ENCODE data around the gene TTC24. TPM values are rescaled to one million over a fixed set of nuclear protein-coding genes. Genes with fewer than 3 reads are reported as not detected.

The TTC24 gene
- polyA plus RNA-seq, 1 experiment, result not detected

- ChIA-PET POLR2A (interaction anchor here (0.6 to 1.0 kb wide), 2 partner anchors 19 to 93 kb away, joined by 3 to 4 read pairs; partner anchors contain the start of gene MEF2D), CTCF (interaction anchor here (0.5 to 1.0 kb wide), 3 partner anchors 15 to 210 kb away, joined by 3 to 5 read pairs (median 4); no protein-coding TSS in a partner anchor)
- H3K9me3 ChIP-seq (ENCODE audit: control insufficient read depth, insufficient read depth, low read length), result no peaks in the 10 kb centered on the region; the same call in 1 of the 2 replicates
- no peaks in the 10 kb centered on the region for H3K27me3 ChIP-seq (ENCODE audit: control insufficient read depth, insufficient read depth, low read length)
- DNase-seq (ENCODE audit: low read depth, low spot score), result no peak
- H3K4me3 ChIP-seq (ENCODE audit: low read depth, low read length), result no peak overlapping the region
- H3K27ac ChIP-seq (ENCODE audit: low read depth, low read length), result no peak overlapping the region
- TF ChIP-seq CTCF (IDR thresholded peaks at IDR 0.05; ENCODE audit: low read depth, low read length), result no peak
These were observed 14.1 kb downstream of the TTC24 start for GRCh38 chr1:156593661-156593989.

GRCh38 chr1:156594190-156594589, 14.7 kb downstream of the TTC24 start:
- no peak for TF ChIP-seq CTCF (IDR thresholded peaks at IDR 0.05; ENCODE audit: low read depth, low read length)
- Histone ChIP-seq H3K9me3 (ENCODE audit: control insufficient read depth, insufficient read depth, low read length) (no peaks in the 10 kb centered on the region; the same call in 1 of the 2 replicates), H3K4me3 (ENCODE audit: low read depth, low read length) (no peak overlapping the region), H3K27ac (ENCODE audit: low read depth, low read length) (no peak overlapping the region), H3K27me3 (ENCODE audit: control insufficient read depth, insufficient read depth, low read length) (no peaks in the 10 kb centered on the region)
- no peak for DNase-seq (ENCODE audit: low read depth, low spot score)
- ChIA-PET CTCF (interaction anchor here (0.8 to 1.0 kb wide), 4 partner anchors 14 to 148 kb away, joined by 3 to 5 read pairs (median 4); no protein-coding TSS in a partner anchor), POLR2A (interaction anchor here (0.6 to 1.0 kb wide), 2 partner anchors 20 to 93 kb away, joined by 3 to 4 read pairs; partner anchors contain the start of gene MEF2D)

- Histone ChIP-seq H3K27me3 (ENCODE audit: control insufficient read depth, insufficient read depth, low read length) (no peaks in the 10 kb centered on the region), H3K27ac (ENCODE audit: low read depth, low read length) (no peak overlapping the region), H3K4me3 (ENCODE audit: low read depth, low read length) (no peak overlapping the region), H3K9me3 (ENCODE audit: control insufficient read depth, insufficient read depth, low read length) (no peaks in the 10 kb centered on the region; the same call in 1 of the 2 replicates)
- CTCF ChIA-PET, result no interaction called here
- DNase-seq (ENCODE audit: low read depth, low spot score), result no peak
- POLR2A ChIA-PET, result no interaction called here
- TF ChIP-seq CTCF (IDR thresholded peaks at IDR 0.05; ENCODE audit: low read depth, low read length), result no peak
These were observed 15.5 kb downstream of the TTC24 start for GRCh38 chr1:156595016-156595415.

GRCh38 chr1:156596426-156596825, 16.9 kb downstream of the TTC24 start:
- POLR2A ChIA-PET, result no interaction called here

More at GRCh38 chr1:156596426-156596825, 16.9 kb downstream of the TTC24 start:
- CTCF ChIA-PET, result interaction anchor here (0.6 to 2.9 kb wide), 2 partner anchors 12 to 64 kb away, joined by 3 to 8 read pairs; no protein-coding TSS in a partner anchor
- DNase-seq (ENCODE audit: low read depth, low spot score), result no peak
- no peak for TF ChIP-seq CTCF (IDR thresholded peaks at IDR 0.05; ENCODE audit: low read depth, low read length)
- Histone ChIP-seq H3K9me3 (ENCODE audit: control insufficient read depth, insufficient read depth, low read length) (no peaks in the 10 kb centered on the region; the same call in 1 of the 2 replicates), H3K27ac (ENCODE audit: low read depth, low read length) (no peak overlapping the region), H3K4me3 (ENCODE audit: low read depth, low read length) (no peak overlapping the region), H3K27me3 (ENCODE audit: control insufficient read depth, insufficient read depth, low read length) (no peaks in the 10 kb centered on the region)

Data from AG04450 (cell line).